Left ventricle myocardium inferior (tissue), 1 donor: ENCODE measurements around the gene ASTN2. TPM values are rescaled to one million over a fixed set of nuclear protein-coding genes. Genes with fewer than 3 reads are reported as not detected.

Source experiments
- DNase-seq: peaks from one replicate; pipeline ENCODE4 v3.0.0-alpha.2; 2020
- H3K27ac ChIP-seq: fragments of 200-600 bp; replicated peaks from 2 replicates; pipeline ENCODE4 v1.8.0; 2021
- H3K27me3 ChIP-seq: fragments of 200-600 bp; 2 replicates; pipeline ENCODE4 v1.8.0; 2021; ENCODE audit warnings: low read depth
- H3K36me3 ChIP-seq: fragments of 200-600 bp; 2 replicates; pipeline ENCODE4 v1.8.0; 2021
- H3K4me1 ChIP-seq: fragments of 200-600 bp; 2 replicates; pipeline ENCODE4 v1.8.0; 2021
- H3K4me3 ChIP-seq: fragments of 200-600 bp; 2 replicates; pipeline ENCODE4 v1.8.0; 2021; ENCODE audit warnings: mild to moderate bottlenecking, moderate library complexity
- H3K9me3 ChIP-seq: fragments of 200-600 bp; replicated peaks from 2 replicates; pipeline ENCODE4 v1.8.0; 2021
- CTCF ChIP-seq: fragments of 200-600 bp; IDR thresholded peaks from 2 replicates; pipeline ENCODE4 v1.8.0; 2021; ENCODE audit warnings: antibody characterized with exemption, mild to moderate bottlenecking, borderline replicate concordance
- intact Hi-C: fragments of 100-400 bp; cut with micrococcal nuclease; formaldehyde crosslinking; loops from one replicate; pipeline ENCODE4 v1.11.0; 2022
- total RNA-seq: library from RNA; stranded (reverse); fragmentation: NEBNext Ultra II Directional; extraction: Animal tissue kit (Norgen Biotek cat#: 25700); gene quantifications from one replicate; pipeline ENCODE4 v1.2.1, GENCODE V29; 2021
- donor health status: DM: no; HTN: yes; CAD: no; lungs with severe emphysema.

Gene ASTN2
- total RNA-seq, 1 donor from 2014 or later = 6.1 TPM

- H3K27me3 ChIP-seq = no peaks in the 10 kb centered on the region
- intact Hi-C loops = no loop called here
- TF ChIP-seq CTCF = no peak
- no peaks in the 10 kb centered on the region for H3K36me3 ChIP-seq
- H3K9me3 ChIP-seq = no peaks in the 10 kb centered on the region
- H3K4me3 ChIP-seq = no peak overlapping the region
- peaks cover 33% of the 10 kb centered on the region for H3K4me1 ChIP-seq
- no peak for DNase-seq
- H3K27ac ChIP-seq = no peak overlapping the region
These were observed 867.0 kb downstream of the ASTN2 start for GRCh38 chr9:116547729-116548426.

GRCh38 chr9:116546711-116547581 is 867.9 kb downstream of the ASTN2 start:
- no peaks in the 10 kb centered on the region for H3K27me3 ChIP-seq
- no peaks in the 10 kb centered on the region for H3K9me3 ChIP-seq
- no peak overlapping the region for H3K27ac ChIP-seq
- intact Hi-C loops = no loop called here
- TF ChIP-seq CTCF = no peak
- H3K4me3 ChIP-seq = no peak overlapping the region
- peaks cover 33% of the 10 kb centered on the region for H3K4me1 ChIP-seq
- DNase-seq = no peak
- no peaks in the 10 kb centered on the region for H3K36me3 ChIP-seq

- no peak for DNase-seq
- H3K9me3 ChIP-seq = no peaks in the 10 kb centered on the region
- intact Hi-C loops = no loop called here
- H3K27me3 ChIP-seq = no peaks in the 10 kb centered on the region
- peak overlapping the region; percentile 60 for H3K27ac ChIP-seq
- H3K36me3 ChIP-seq = no peaks in the 10 kb centered on the region
- H3K4me1 ChIP-seq = peaks cover 18% of the 10 kb centered on the region
- no peak for TF ChIP-seq CTCF
- H3K4me3 ChIP-seq = no peak overlapping the region
These were observed 870.0 kb downstream of the ASTN2 start for GRCh38 chr9:116544896-116545295.

GRCh38 chr9:116543731-116544400 is 871.0 kb downstream of the ASTN2 start:
- H3K4me1 ChIP-seq = peaks cover 8% of the 10 kb centered on the region
- intact Hi-C loops = no loop called here
- H3K27me3 ChIP-seq = no peaks in the 10 kb centered on the region
- no peaks in the 10 kb centered on the region for H3K9me3 ChIP-seq
- H3K4me3 ChIP-seq = no peak overlapping the region
- DNase-seq = peak; percentile 66
- TF ChIP-seq CTCF = no peak
- H3K27ac ChIP-seq = peak overlapping the region; percentile 60
- no peaks in the 10 kb centered on the region for H3K36me3 ChIP-seq

GRCh38 chr9:116541402-116541801 is 873.5 kb downstream of the ASTN2 start:
- intact Hi-C loops = no loop called here
- no peak for TF ChIP-seq CTCF
- Histone ChIP-seq H3K27me3 (no peaks in the 10 kb centered on the region), H3K4me3 (no peak overlapping the region), H3K4me1 (peaks cover 8% of the 10 kb centered on the region), H3K27ac (no peak overlapping the region), H3K9me3 (peaks cover 5% of the 10 kb centered on the region), H3K36me3 (no peaks in the 10 kb centered on the region)
- DNase-seq = no peak
